Right cardiac atrium (tissue), 5 donors: ENCODE data around the gene PLEK. TPM values are rescaled to one million over a fixed set of nuclear protein-coding genes. Genes with fewer than 3 reads are reported as not detected.

Experiments
- ATAC-seq, 2 donors: fragments of 200-7000 bp; cut with Tn5 transposase; one replicate each; pipeline versions ENCODE4 v1.8.0 to v1.9.1; 2020; ENCODE audit warnings: moderate library complexity in 2 of 2, mild to moderate bottlenecking in 1 of 2
- DNase-seq, 3 donors: peaks; one replicate each; pipeline ENCODE4 v3.0.0-alpha.2; 2020
- H3K27ac ChIP-seq: one replicate; pipeline ENCODE4 v1.5.1; 2013; ENCODE audit warnings: mild to moderate bottlenecking, low read length, control low read depth, moderate library complexity
- H3K27me3 ChIP-seq: one replicate; pipeline ENCODE4 v1.6.1; 2013; ENCODE audit not compliant: control insufficient read depth, insufficient read depth
- H3K4me1 ChIP-seq: one replicate; pipeline ENCODE4 v1.6.1; 2013; ENCODE audit warnings: low read length; ENCODE audit not compliant: control insufficient read depth, insufficient read depth
- H3K4me3 ChIP-seq: one replicate; pipeline ENCODE4 v1.5.1; 2013; ENCODE audit warnings: low read length, control low read depth
- H3K9me3 ChIP-seq: one replicate; pipeline ENCODE4 v1.6.1; 2013; ENCODE audit warnings: low read length; ENCODE audit not compliant: control insufficient read depth
- WGBS: extraction: QIAGEN DNeasy Blood & Tissue Kit; methylation state at CpG from one replicate; pipeline ENCODE4 v1.1.7; 2013; 5-methylcytosine and 5-hydroxymethylcytosine counted together
- intact Hi-C, 4 donors: fragments of 100-400 bp; cut with DNase I; formaldehyde crosslinking; loops; one replicate each; pipeline versions ENCODE4 v1.11.0 to v1.14.0; 2022 to 2023
- long read RNA-seq, 4 donors: library from polyadenylated mRNA; unstranded; transcript quantifications; one replicate each; pipeline ENCODE4 v2.0.0, GENCODE V29; 2020 to 2021
- polyA plus RNA-seq: library from polyadenylated mRNA; stranded (reverse); fragments of 200-250 nt; gene quantifications from one replicate; pipeline ENCODE4 v1.2.3, GENCODE V29; 2013
- total RNA-seq, 4 donors: library from RNA; stranded (reverse); fragmentation: NEBNext Ultra II Directional; extraction: Animal tissue kit (Norgen Biotek cat#: 25700); gene quantifications; one replicate each; pipeline ENCODE4 v1.2.1, GENCODE V29; 2021
- donor health status: healthy with polysubstance abuse.
- donor health status: DM: no; HTN: yes; CAD: no.
- donor health status: DM: no; HTN: no; CAD: no.
- donor health status: DM: no; HTN: yes; CAD: no; lungs with severe emphysema.
- donor health status: DM: yes; HTN: yes; CAD: no.

Gene PLEK
- total RNA-seq (1 to 10 TPM; 4.0 to 6.6 (median 4.3) TPM), polyA plus RNA-seq (1.3 TPM)
- long read RNA-seq, donor 1, transcript PLEK-201 (9 exons, 2,869 nt): major isoform, 10 of 14 reads
- long read RNA-seq, donor 1, partial matches to known transcripts: 2 of 14 reads
- long read RNA-seq, donor 1, other reads (novel, unspliced or antisense): 2 of 14 reads
- long read RNA-seq, donor 2, partial matches to known transcripts: 0 of 2 reads
- long read RNA-seq, donor 2, other reads (novel, unspliced or antisense): 0 of 2 reads
- long read RNA-seq, donor 3, transcript PLEK-201 (9 exons, 2,869 nt): major isoform, 10 of 17 reads
- long read RNA-seq, donor 3, partial matches to known transcripts: 0 of 17 reads
- long read RNA-seq, donor 3, other reads (novel, unspliced or antisense): 3 of 17 reads
- long read RNA-seq, donor 4, partial matches to known transcripts: 1 of 3 reads
- long read RNA-seq, donor 4, other reads (novel, unspliced or antisense): 2 of 3 reads

GRCh38 chr2:68365087-68365486 is at the start of gene PLEK:
PLEK (plus strand) TSS chr2:68365282; CDS start chr2:68365352, 70 bp downstream.
- Histone ChIP-seq H3K27me3 (no peaks in the 10 kb centered on the region), H3K9me3 (no peaks in the 10 kb centered on the region), H3K4me3 (no peak within 1 kb of the TSS), H3K4me1 (no peaks in the 10 kb centered on the region), H3K27ac (peak within 1 kb of the TSS; percentile 59)
- intact Hi-C loops: loop anchor here in 1 of 4 donors (5.0 kb wide), 1 partner anchor 77 kb away; no protein-coding TSS in a partner anchor
- DNase-seq (peak; percentile 43 to 74 (median 72)), ATAC-seq (peak; percentile 56 to 73)
- 78% methylated on average over 7 of the region's 7 CpGs for WGBS

GRCh38 chr2:68316111-68316510 is 49.0 kb upstream of the PLEK start:
- WGBS: 76% methylated on average over 2 of the region's 2 CpGs
- Histone ChIP-seq H3K9me3 (no peaks in the 10 kb centered on the region), H3K4me3 (no peak overlapping the region), H3K27me3 (no peaks in the 10 kb centered on the region), H3K4me1 (peaks cover 3% of the 10 kb centered on the region), H3K27ac (no peak overlapping the region)
- DNase-seq (no peak), ATAC-seq (no peak)
- intact Hi-C loops: no loop called here

- intact Hi-C loops: no loop called here
- no peaks in the 10 kb centered on the region for H3K9me3 ChIP-seq
- DNase-seq (peak; percentile 20 to 65 (median 59)), ATAC-seq (peak; percentile 23 to 50)
- WGBS: 30% methylated on average over 27 of the region's 27 CpGs
- H3K27ac ChIP-seq: peak overlapping the region; percentile 93
- no peaks in the 10 kb centered on the region for H3K27me3 ChIP-seq
- H3K4me1 ChIP-seq: peaks cover 3% of the 10 kb centered on the region
- peak overlapping the region; percentile 75 for H3K4me3 ChIP-seq
These were observed 46.8 kb upstream of the PLEK start for GRCh38 chr2:68317971-68318913.

- Histone ChIP-seq H3K4me1 (peaks cover 3% of the 10 kb centered on the region), H3K4me3 (peak overlapping the region; percentile 75), H3K9me3 (no peaks in the 10 kb centered on the region), H3K27me3 (no peaks in the 10 kb centered on the region), H3K27ac (peak overlapping the region; percentile 93)
- intact Hi-C loops: no loop called here
- DNase-seq (peak; percentile 49 to 83 (median 75)), ATAC-seq (peak; percentile 66 to 72)
- WGBS: under 1% methylated on average over 27 of the region's 27 CpGs
These were observed 46.1 kb upstream of the PLEK start for GRCh38 chr2:68318914-68319397.

- Histone ChIP-seq H3K4me1 (peaks cover 3% of the 10 kb centered on the region), H3K27ac (peak within 1 kb of the TSS; percentile 93), H3K4me3 (peak within 1 kb of the TSS; percentile 75), H3K27me3 (no peaks in the 10 kb centered on the region), H3K9me3 (no peaks in the 10 kb centered on the region)
- DNase-seq (peak; percentile 78 to 91 (median 89)), ATAC-seq (peak; percentile 90 to 91)
- under 1% methylated on average over 64 of the region's 64 CpGs for WGBS
- intact Hi-C loops: no loop called here
These were observed 45.5 kb upstream of the PLEK start, which contains the start of gene CNRIP1 for GRCh38 chr2:68319398-68320117. CNRIP1 (minus strand) TSS chr2:68319949; CDS start chr2:68319400, 549 bp downstream.

- 7% methylated on average over 11 of the region's 11 CpGs for WGBS
- peak overlapping the region; percentile 93 for H3K27ac ChIP-seq
- intact Hi-C loops: no loop called here
- H3K9me3 ChIP-seq: no peaks in the 10 kb centered on the region
- DNase-seq (peak; percentile 21 to 55 (median 50)), ATAC-seq (peak in 1 of 2 donors; percentile 10)
- H3K4me1 ChIP-seq: peaks cover 3% of the 10 kb centered on the region
- H3K4me3 ChIP-seq: peak overlapping the region; percentile 75
- H3K27me3 ChIP-seq: no peaks in the 10 kb centered on the region
These were observed 44.9 kb upstream of the PLEK start for GRCh38 chr2:68320118-68320641.

GRCh38 chr2:68325056-68325455 is 40.0 kb upstream of the PLEK start:
- H3K4me1 ChIP-seq: peaks cover 3% of the 10 kb centered on the region
- H3K9me3 ChIP-seq: no peaks in the 10 kb centered on the region
- no peaks in the 10 kb centered on the region for H3K27me3 ChIP-seq
- no peak for DNase-seq
- no peak overlapping the region for H3K4me3 ChIP-seq
- no peak for ATAC-seq
- intact Hi-C loops: no loop called here
- WGBS: 78% methylated on average over 3 of the region's 3 CpGs
- H3K27ac ChIP-seq: no peak overlapping the region

- Histone ChIP-seq H3K27ac (no peak overlapping the region), H3K27me3 (no peaks in the 10 kb centered on the region), H3K4me1 (peaks cover 3% of the 10 kb centered on the region), H3K4me3 (no peak overlapping the region), H3K9me3 (no peaks in the 10 kb centered on the region)
- intact Hi-C loops: no loop called here
- ATAC-seq (no peak), DNase-seq (no peak)
- WGBS: 78% methylated on average over 5 of the region's 5 CpGs
These were observed 36.2 kb upstream of the PLEK start for GRCh38 chr2:68328901-68329300.

GRCh38 chr2:68330691-68331090 is 34.4 kb upstream of the PLEK start:
- ATAC-seq: no peak
- intact Hi-C loops: no loop called here

GRCh38 chr2:68333009-68333408 is 32.1 kb upstream of the PLEK start:
- 92% methylated on average over 8 of the region's 8 CpGs for WGBS
- H3K27ac ChIP-seq: no peak overlapping the region
- no peaks in the 10 kb centered on the region for H3K9me3 ChIP-seq
- ATAC-seq (no peak), DNase-seq (no peak)
- intact Hi-C loops: no loop called here
- H3K4me1 ChIP-seq: peaks cover 3% of the 10 kb centered on the region
- no peak overlapping the region for H3K4me3 ChIP-seq
- H3K27me3 ChIP-seq: no peaks in the 10 kb centered on the region

More at GRCh38 chr2:68330691-68331090, 34.4 kb upstream of the PLEK start:
- Histone ChIP-seq H3K27me3 (no peaks in the 10 kb centered on the region), H3K27ac (no peak overlapping the region), H3K4me1 (peaks cover 3% of the 10 kb centered on the region), H3K9me3 (no peaks in the 10 kb centered on the region), H3K4me3 (no peak overlapping the region)
- WGBS: 58% methylated on average over 2 of the region's 2 CpGs
- no peak for DNase-seq
